Measurements from ENCODE around the gene RTN4.

RTN4 gene

DNA sequence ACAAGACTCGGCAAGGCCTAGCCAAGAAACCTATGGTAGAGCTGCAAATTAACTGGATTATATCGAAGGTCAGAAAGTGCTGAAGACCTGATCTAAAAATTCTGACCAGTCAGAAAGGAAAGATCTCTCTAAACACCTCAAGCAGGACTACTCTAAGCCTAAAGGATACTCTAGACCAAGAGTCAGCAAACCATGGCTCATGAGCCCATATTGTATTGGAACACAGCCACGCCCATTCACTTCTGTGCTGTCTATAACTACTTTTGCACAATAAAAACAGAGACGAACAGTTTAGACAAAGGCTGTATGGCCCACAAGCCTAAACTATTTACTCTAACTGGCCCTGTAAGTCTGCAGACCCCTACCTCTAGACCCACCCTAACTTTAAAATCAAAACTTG, 18.7 kb downstream of the RTN4 start:
- DNase-seq: no peak

- no peak for DNase-seq
These were observed 19.5 kb downstream of the RTN4 start for GRCh38 chr2:55030766-55031165.

DNA sequence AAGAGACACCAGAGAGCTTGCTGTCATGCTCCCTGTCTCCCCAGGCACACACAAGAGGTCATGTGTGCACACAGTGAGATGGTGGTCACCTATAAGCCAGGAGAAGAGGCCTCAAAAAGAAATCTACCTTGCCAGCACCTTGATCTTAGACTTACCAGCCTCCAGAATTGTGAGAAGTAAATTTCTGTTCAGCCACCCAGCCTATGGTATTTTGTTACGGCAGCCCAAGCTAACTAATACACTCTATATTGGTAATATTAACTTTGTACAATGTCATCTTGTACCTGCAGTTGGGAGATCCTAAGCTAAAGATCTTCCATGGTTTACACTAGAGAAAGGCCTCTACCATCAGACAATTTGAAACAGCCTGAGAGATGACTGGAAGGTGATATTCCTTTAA, 21.2 kb downstream of the RTN4 start:
- no peak for DNase-seq

DNA sequence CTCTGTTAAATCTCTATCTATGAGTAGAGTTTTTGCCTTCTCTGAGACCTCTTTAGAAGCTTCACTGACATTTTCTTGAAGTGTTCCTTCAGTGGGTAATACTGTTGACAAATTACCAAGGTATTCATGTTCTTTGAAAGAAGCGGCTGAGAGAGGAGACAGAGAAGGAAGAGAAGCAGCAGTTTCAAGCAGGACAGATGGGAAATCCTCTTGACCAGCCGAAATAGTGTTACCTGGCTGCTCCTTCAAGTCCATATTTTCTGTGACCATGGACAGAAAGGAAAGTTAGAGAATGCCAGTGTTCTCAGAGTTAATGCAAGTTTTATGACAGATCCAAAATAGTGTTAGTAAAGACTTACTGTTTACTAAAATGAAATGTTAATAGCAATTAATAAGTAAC, 23.0 kb downstream of the RTN4 start:
- DNase-seq: no peak

DNA sequence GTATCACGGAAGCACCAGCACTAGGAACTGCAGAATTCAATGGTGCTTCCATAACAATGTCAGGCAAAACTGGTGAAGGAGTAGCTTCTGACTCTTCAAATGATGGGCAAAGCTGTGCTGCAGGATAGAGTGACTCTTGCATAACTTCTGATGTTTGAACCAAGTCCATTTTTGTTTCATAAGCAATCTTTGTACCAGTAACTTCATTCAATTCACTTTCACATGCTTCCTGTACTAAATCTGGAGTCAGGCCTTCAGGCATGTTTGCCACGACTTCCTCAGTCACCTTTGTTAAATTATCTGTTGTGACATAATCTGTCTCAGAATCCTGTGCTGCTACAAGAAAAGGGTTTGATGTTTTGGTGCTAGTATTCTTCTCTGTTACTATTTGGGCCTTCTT, 24.0 kb downstream of the RTN4 start:
- no peak for DNase-seq

GRCh38 chr2:55025627-55026026, 24.6 kb downstream of the RTN4 start:
- no peak for DNase-seq

DNA sequence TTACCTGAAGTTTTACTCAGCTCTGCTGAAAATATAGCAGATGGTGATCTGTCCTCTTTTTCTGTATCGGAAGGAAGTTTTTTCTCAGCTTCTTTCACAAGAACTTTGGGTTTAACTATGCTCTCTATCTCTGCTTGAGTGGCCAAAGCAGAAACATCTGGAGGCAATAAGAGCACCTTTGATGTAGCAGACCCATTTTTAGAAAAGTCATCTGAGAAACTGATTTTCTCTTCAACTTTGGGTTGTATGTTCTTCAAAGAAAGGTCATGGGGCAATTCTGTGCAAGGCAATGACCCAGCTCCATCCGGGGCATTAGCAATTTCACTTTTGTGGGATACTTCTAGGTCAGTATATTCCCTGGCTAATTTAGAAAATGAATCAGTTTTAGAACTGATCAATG, 25.2 kb downstream of the RTN4 start:
- no peak for DNase-seq

DNA sequence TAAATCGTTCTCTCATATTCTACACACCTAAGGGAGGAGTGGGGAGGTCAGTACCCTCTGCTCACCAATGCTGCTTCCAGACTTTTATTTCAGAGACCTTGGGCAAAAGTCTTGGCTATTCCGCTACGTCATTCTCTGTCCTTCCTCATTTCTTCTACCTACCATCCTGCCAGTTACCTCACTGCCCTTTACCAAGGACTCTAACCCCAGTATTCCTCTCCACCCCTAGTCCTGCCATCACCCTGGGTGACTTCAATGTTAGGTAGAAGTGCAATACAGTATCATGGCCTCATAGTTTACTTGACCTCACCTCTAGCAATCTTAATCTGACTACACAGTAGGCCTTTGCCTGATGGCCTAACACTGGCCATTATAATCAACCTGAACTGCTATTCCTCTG, 27.8 kb downstream of the RTN4 start:
- no peak for DNase-seq

DNA sequence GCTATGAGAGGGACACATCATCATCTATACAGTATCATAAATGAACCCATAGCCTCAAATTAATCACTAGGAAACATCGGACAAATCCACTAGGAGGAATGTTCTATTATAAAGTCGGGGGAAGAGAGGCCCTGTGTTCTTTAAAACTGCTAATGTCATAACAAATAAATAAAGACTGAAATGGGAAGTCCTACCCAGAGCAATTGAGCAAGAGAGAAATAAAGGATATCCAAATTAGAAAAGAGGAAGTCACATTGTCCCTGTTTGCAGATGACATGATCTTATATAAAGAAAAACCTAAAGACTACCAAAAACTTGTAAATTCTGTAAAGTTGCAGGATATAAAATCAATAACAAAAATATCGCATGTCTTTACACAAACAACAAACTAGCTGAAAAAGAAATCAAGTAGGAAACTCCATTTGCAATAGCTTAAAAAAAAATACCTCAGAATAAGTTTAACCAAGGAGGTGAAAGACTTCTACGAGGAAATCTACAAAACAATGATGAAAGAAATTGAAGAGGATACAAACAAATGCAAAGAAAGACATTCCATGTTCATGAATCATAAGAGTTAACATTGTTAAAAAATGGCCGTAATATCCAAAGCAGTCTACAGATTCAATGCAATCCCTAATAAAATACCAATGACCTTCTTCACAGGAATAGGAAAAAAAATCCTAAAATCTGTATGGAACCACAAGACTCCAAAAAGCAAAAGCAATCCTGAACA, 30.6 kb downstream of the RTN4 start:
- no peak for DNase-seq

DNA sequence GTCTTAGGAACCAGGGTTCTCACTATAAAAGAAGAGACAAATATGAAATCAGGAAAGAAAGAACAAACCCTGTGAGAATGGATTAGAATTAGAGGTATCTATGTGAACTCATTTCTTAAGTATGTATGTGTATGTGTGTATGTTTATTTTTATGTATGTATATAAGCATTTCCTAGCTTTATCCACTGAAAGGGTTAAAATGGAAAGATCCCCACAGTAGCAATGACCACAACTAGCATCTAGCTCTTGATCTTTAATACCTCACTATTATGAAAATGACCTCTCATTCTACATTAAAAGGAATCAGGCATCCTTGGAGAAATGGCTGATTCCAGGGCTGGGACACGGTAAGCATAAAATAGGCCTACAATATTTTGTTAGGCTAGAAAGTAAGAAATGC, 31.6 kb downstream of the RTN4 start:
- DNase-seq: no peak

- DNase-seq: no peak
These were observed 32.4 kb downstream of the RTN4 start for GRCh38 chr2:55017880-55018279.

GRCh38 chr2:55017428-55017827, 32.8 kb downstream of the RTN4 start:
- DNase-seq: no peak

DNA sequence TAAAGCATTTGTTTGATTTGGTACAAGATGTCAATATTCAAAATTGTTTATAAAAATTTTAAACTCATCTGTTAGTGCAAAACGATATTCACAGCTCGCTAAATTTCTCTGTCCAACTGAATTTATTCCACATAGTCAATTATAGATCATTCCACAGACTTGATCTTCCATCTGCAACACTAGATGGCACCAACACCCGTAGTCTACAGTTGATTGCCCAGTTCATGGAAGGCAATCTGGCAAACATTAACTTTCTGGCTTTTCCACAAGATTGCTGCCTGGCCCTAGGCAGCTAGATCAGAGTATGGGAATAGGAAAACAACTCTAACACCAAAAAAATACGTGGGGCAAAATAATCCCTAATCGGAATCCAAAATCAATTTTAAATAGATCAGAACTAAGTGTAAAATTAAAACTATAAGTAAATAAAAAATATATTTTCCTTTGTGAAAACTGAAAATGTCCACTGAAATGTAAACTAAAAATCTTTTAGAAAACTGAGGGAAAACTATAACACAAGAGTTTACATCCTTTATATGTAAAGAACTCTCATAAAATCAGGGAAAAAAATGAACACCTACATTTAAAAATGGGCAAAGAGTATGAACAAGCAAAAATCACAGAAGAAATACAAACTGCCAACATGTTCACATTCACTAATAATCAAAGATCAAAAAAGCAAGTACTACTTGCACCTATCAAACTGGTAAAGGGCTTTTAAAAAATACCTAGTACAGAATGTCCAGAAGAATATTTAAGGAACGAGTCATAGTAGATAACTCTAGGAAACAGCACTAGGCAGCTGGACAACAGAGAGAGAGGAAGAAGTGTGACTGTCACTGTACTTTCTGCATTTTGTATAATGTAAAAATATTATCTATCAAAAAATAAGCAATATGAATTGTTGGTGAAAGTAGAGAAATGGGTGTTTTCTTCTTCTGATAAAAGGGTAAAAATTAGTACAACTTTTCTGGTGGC, 35.0 kb downstream of the RTN4 start:
- no peak for DNase-seq

- DNase-seq: no peak
These were observed 36.3 kb downstream of the RTN4 start for GRCh38 chr2:55013936-55014335.

DNA sequence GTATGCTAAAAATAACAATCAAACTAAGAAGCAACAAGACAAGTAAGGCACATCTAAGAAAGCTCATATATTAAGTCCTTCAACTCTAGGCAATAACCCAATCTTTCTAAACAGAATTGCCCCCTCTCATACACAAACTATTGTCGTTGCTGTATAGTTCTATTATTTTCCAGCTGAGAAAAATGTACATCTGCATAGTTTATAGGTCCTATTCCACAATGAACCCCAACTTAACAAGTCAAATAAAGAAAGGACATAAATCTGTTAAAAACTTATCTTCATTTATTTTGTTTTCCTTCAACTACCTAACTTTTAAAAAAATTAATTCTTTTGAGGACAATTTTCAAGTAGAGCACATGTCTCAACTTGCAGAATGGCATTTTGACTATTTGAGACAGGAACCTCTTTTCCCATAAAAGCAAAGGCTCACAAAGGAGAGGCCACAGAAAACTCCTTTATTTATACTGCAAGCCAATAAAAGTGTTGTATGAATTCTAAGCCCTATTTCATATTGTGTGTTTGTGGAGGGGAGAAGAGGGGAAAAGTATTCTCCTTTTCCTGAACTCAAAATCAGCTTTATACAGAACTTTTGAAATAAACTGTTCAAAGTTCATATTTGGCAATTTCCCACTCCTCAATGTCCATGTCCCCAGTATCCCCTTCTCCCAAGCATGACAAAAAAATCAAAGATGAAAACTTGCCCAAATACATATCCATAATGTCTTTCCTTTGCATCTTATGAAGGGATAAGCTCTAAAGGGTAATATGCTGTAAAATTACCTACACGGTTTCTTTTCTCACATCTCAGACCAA, 37.4 kb downstream of the RTN4 start:
- DNase-seq: no peak

DNA sequence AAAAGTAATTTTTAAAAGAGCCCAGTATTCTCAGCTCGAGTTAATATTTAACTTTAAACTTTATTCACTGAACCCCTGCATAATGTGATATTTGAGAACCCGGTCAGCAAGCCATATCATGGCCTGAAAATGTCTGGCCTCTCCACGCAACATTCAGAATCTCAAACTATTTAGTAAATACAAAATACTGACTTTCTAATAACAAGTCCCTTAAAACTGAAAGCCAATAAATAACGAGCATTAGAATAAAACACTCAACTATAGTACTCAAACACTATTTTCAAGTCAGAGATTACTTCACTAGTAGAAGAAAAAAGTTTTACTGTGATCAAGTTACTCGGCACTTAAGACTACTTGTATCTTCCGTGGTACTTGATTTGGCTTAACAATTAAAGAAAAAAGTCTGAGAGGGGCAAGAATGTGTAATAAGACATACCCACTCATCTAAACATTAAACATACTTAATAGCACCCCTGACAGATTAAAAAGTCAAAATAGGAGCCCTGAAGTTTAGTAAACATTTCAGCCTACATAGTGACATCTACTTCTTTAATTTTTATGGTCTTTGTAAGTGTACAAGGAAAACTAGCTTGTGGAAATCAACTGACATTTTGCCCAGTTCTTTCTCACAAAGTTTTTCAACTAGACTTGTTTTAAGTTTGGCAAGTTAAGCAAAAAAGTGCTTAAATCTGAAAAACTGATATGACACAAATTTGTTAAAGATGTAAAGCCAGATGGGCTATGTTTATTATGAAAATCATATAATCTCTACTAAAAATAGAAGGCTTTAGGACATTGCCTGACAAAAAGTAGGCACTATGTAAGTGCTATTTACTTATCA, 38.2 kb downstream of the RTN4 start:
- no peak for DNase-seq

DNA sequence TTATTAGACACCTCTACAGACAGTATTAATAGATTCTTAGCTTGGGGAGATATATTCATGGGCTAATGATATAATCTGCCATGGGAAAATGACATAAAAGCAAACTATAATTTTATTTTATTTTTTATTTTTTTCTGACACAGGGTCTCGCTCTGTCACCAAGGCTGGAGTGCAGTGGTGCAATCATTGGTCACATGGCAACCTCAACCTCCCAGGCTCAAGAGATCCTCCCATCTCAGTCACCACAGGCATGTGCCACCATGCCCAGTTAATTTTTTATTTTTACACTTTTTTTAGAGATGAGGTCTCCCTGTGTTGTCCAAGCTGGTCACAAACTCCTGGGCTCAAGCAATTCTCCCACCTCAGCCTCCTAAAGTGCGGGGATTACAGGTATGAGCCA, 39.3 kb downstream of the RTN4 start:
- no peak for DNase-seq

GRCh38 chr2:55010149-55010591, 40.1 kb downstream of the RTN4 start:
- DNase-seq: no peak

- no peak for DNase-seq
These were observed 40.8 kb downstream of the RTN4 start for GRCh38 chr2:55009277-55010060.

GRCh38 chr2:55006306-55006705, 43.9 kb downstream of the RTN4 start:
- no peak for DNase-seq

All from activated CD8-positive, alpha-beta memory T cell treated with anti-CD3 and anti-CD28 coated beads, Interleukin-2, amount 50 U/mL, for 48 hours (primary cell).